ENCODE measurements around the gene F2.
A peak's percentile ranks its signal among the peaks of the same experiment; 100 is the strongest.
"Not testable (repeated sequence)": the region's sequence is repeated elsewhere in the genome, so short reads cannot be mapped to it uniquely, and the experiment has no call there.

Gene F2

DNA sequence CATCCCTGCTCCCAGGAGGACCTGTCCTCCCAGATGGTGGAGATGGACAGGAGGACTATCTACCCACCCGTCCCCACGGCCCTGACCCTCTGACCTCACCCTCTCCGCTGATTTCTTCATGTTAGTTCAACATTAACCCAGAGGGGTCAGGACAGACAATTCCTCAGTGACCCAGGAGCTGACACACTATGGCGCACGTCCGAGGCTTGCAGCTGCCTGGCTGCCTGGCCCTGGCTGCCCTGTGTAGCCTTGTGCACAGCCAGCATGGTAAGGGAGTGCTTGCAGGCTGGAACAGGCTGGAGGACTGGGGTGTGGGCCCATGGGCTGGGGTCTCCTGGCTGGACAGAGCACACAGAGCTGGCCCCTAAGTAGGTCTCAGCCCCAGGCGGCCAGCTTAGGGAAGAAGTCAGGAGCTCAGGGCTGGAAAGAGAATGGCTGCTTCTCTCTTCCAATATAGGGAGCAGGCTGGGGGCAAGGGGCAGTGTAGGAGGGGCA, at the start of gene F2:
F2 (plus strand) TSS at position 166 of the 495 bp plus-strand sequence; CDS start at position 189, 23 bp downstream.
- DNase-seq (ENCODE audit: low read depth): no peak

DNA sequence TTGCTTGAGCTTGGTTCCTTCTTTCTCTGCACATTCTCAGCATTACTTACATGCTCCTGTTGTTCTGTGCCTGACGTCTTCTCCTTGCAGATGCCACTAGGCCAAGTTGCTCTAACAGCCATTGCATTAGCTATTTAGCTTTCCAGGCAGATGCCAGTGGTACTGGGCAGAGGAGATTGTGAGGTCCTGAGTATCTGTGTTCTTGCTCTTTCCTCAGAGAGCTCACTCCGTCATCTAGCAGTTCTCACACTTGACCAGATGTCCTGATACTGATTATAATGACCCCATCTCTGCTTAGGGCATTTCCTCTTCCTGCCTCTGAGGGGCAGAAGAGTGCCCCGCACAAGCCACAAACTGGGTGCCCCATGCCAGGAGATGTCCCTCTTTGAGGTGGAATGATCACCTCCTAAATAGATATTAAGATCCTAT, 49.3 kb upstream of the F2 start:
- peak; percentile 34 for DNase-seq (ENCODE audit: low read depth)

DNA sequence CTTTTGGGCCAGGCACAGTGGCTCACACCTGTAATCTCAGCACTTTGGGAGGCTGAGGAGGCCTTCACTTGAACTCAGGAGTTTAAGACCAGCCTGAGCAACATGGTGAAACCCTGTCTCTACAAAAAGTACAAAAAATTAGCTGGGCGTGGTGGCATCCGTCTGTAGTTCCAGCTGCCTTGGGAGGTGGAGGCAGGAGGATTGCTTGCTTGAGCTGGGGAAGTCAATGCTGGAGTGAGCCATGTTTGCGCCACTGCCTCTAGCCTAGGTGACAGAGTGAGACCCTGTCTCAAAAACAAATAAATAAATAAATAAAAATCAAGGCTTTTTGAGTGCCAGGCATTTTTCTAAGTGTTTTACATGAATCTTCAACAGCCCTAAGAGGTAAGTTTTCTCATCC, 48.5 kb upstream of the F2 start:
- not testable (repeated sequence) for DNase-seq (ENCODE audit: low read depth)

DNA sequence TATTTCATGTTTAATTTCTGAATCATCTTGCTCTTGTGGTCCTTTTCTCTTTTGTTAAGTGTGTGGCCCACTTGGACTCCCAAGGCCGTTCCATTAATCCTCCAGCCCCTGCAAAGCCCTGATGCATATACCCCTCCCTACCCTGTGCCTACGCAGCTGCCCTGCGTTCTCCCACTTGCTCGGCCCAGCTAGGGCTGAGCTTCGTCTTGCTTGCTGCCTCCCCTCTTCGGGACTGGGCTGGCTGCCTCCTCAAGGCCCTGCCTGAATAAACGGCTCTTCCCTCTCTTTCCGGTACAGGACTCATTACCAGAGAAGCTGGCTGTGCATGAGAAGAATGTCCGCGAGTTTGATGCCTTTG, 47.1 kb upstream of the F2 start:
- DNase-seq (ENCODE audit: low read depth): no peak

DNA sequence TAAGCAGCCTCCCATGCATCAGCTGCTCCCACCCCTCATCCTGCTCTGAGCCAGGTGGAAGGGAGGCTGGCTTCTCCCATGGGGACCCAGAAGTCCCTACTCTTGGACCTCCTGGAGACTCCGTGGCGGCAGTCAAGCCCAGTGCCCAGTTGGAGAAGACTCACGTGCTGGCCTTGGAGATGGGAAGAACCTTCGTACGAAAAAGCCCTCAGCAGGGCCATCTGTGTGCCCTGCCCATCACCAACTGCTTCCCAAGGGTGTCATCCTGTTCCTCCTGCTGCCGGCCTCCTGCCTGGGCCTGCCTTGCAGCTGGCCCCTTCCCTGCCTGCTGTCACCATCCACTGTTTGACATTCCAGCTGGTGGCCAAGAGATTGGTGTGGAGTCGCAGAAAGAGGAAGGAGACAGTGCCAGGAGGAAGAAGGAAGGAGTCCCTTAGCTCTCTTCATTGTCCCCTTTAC, 46.6 kb upstream of the F2 start:
- no peak for DNase-seq (ENCODE audit: low read depth)

DNA sequence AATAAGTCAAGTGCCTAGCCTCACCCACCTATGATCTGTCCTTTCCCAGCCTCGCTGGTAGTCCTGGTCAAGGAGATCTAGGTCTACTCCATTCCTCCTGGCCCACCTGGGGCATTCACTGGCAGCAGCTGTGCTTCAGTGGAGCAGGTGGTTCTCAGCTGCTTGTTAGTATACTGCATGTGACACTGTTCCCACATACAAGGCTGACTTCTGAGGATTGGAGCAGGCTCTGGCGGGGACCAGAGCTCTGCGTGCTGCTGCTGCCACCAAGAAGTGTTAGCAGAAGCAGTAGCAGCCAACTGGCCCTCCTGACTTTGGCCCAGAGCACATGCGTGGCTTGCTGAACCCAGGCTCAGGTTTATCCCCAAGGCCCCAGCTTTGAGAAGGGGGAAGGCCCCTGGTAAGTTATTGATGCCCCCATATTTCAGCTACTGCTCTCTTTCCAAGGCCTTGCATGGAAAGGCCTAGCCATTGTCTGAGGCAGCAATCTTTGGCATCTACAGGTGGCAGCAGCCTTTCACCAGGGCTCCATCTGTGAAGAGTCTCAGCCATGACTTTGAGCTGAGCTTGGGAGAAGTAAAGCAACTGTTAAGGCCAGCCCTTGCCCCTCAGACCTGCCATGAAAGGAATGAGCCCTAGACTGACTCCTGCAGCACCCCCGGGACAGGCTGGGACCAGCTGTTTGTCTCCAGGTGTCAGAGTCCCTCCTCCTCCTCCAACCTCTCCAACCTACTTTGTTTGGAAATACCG, 45.1 kb upstream of the F2 start:
- no peak for DNase-seq (ENCODE audit: low read depth)

DNA sequence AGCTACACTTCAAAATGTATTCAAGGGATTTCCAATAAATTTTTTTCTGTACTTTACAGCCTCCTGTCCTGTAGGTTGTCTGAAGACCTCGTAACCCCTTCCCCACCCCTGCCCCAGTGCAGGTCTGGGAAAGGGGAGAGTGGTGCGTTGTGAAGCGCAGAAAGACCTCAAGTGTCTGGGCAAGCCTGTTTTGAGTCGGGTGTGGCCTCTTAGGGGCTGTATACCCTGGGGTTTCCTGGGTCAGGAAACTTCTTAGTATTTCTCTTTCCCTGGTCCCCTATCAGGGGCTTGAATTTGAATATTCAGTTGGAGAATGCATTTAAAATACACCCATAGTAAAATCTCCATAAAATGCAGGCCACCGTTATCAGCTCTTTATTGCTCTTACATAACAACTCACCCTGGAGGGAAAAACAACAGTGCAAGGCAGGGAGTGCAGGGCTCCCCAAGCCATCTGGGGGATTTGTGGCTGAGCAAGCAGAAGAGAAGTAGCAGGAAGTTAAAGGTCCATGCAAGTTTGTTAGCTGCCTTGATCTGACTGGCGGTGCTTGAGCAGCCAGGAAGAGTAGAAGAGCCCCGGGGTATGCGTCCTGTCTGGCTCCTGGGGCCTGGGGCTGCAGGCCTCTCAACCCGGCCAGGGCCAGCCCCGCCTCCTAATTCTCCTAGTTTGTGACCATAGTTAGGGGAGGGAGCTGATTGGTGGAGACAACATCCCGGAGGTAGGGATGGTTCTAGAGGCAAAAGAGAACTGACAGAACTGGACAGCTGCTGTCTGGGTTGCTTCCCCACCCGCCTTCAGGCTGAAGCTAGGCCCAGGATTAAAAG, 44.3 kb upstream of the F2 start:
- DNase-seq (ENCODE audit: low read depth): no peak

DNA sequence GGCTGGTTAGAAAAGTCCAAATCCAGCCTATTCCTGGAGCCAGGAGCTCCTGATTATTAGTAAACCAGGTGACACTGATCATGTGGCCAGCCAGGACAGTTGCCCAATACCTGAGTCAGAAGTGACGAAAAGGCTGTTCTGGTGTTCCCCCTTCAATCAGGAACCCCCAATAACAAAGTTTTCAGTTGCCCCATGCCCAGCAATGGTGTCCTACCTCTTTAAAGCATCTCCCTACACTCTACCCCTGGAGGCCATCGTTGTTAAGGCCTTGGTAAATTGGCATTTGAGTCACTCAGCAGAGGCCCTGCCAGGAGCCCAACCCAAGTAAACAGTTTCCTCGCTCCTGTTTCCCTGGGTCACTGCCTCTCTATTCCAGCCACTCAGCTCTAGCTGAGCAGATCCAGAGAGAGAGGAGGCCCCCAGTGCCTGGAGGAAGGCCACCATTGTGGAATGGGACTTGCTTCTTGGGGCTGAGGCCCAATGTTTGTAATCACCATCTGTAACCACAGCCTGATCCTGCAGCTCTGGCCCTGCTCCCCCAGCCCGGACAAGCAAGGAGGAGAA, 43.6 kb upstream of the F2 start:
- no peak for DNase-seq (ENCODE audit: low read depth)

DNA sequence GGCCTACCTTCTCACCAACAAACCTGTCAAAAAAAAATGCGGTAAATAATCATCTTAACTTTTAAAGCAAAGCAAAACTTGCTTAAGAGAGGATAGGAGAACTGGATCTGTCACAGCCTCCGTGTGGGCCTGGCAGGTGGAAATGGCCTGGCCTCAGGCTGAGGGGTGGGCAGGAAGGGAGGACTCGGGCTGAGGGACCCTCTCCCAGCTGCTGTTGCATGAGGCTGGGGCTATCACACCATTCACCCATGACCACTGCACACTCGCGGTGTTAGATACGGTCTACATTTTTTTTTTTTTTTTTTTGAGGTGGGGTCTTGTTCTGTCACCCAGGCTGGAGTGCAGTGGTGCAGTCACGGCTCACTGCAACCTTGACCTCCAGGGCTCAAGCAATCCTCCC, 43.1 kb upstream of the F2 start:
- DNase-seq (ENCODE audit: low read depth): no peak

DNA sequence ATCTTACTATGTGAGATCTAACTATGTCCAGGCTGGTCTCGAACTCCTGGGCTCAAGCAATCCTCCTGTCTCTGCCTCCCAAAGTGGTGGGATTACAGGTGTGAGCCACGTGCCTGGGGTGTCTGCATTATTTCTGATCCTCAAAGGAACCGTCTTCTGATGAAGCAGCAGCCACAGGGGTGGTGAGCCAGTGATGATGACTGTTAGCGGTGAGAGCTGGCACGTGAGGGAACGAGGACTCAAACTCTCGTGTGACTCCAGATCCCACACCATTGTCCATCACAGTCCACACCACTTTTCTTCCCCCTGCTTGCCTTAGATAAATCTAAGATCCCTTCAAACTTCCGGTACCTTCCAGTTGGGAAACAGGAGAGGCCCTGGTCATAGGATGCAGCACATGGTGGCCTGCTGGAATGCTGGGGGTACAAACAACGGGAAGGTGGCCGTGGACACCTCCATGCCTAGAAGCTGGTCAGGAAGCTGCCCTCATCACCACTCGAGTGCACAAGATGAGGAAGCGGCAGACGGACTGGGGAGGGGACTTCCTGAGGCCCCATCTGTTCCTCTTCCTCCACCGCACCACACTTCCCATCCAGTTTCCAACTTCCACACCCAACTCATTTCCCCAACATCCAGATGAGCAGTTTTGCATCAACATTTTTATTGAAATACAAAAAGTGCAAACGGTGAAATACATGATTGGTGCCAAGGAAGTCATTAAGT, 42.4 kb upstream of the F2 start:
- no peak for DNase-seq (ENCODE audit: low read depth)

DNA sequence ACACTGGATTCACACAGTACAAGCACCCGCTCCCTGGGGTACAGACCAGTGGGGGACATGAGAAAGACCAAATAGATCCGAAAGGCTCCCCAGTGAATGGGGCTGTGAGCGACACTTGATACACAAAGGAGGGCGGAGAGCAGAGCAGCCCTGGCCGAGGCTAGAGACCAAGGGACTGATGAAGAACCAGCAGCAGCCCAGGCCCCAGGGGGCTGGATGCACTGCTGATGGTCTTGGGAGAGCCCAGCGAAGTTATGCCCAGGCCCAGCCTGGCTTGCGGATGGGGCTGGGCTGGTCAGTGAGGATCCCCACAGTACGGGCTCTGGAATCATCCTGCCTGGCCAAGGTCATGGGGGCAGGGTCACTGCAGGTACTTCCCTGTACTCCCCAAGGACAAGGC, 41.8 kb upstream of the F2 start:
- no peak for DNase-seq (ENCODE audit: low read depth)

DNA sequence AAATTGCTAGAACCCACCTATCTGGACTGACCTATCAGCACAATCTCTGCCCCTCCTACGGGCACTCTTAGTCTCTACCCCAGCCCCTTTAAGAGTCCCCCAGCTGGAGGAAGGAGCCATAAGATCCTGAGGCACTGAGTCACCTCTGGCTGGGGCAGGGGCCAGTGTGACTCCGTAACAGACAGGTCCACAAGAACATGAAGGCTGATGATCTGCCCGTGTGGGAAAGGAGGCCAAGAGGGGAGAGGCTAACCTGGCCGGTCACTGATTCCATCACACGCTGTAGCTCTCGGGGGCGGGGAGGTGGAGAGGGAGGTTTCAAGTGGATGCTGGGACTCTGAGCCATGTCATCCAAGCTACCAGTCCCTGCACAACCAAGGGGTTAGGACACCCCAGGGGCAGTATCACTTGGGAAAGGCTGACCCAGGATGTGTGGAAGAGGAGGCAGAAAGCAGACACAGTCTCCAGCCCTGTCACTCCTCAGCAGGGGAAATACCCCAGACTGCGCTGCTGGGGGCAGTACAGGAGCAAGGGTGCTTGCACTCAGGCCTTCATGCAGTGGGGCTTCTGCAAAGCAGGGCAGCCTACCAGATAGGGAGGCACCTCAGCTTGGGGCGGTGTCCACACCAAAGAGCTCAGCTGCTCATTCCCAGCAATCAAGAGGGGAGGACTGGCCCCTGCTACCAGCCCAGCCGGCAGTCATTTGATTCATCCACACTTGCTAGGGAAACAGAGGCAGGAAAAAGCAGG, 40.8 kb upstream of the F2 start:
- no peak for DNase-seq (ENCODE audit: low read depth)

DNA sequence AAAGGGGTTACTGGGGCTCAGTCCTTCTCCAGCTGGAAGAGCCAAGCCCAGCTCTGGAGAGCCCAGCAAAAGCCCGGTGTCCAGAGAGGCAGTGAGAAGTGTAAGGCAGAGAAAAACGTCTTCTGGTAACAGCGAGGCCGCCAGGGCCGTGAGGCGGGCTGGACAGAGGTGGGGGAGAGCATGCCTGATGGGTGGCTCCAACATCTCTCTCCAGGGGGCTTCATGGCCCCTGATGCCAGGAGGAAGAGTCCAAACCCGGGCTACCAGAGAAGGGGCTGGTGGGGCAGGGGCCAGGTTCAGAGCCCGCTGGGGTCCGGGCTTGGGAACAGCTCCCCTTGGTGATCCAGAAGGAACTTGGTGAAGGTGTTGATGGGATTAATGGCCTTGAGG, 40.3 kb upstream of the F2 start:
- DNase-seq (ENCODE audit: low read depth): no peak

DNA sequence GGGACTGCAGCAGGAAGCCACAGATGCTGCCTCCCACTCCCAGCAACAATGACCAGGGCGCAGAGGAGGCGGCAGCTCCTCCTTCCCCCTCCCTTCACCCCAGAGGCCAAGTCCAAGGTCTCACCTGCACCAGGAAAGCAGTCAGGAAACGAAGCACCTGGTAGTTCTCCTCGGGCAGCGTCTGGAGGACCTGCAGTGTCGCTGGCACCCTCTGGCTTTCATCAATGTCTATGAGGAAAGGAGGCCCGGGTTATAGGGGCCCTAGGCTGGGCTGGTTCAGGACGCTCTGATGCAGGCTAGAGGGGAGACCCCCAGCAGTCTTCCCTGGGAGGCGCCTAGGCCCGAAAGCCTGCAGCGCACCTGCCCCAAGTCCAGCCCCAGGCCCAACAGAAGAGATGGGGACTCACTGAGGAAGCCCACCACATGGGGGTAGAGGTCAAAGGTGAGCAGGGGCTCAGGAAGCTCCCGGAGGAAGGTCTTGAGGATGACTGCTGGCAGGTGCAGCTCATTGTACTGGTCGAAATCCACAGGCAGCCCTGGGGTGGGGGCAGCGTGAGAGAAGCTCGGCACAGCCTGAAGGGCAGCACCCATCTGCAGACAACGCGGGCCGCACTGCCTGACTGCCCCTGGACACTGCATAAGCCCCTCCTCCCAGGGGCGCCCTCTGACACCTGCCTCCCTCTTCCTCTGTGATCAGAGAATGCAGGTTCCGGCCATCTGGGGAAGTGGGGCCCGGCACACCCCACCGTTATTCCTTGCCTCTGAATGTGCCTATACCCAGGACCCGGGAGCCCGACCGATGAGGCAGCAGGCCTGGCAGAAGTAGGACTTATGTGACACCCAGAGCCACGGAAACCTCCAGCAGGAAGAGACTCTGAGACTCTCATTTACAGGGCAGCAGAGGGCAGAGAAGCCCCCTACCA, 39.5 kb upstream of the F2 start:
- DNase-seq (ENCODE audit: low read depth): no peak

DNA sequence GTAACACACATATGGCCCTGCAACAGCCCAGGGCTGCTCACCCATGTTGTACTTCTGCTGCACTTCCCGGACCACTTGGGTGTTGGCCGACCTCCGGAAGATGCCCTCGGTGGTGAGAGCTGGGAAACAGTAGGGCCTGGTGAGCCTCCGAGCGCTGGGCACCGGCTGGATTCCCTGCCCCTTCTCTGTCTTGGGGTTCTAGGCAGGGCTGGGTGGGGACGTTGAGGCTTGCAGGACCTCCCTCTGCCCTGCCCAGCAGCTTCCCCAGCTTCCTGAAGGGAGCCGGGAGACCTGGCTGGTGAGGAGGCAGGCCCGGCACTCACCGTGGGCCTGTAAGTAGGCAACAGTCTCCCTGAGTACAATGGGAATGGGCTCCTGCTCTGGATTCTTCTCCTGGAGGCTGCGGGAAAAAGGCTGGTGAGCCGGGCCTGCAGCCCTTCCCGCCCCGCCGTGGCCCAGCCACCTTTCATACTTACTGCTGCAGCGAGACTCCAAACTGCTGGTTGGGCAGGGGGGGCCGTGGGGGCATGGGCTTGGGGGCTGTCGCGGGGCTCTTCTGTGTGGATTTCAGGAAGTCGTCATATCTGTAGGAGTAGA, 38.8 kb upstream of the F2 start:
- no peak for DNase-seq (ENCODE audit: low read depth)

DNA sequence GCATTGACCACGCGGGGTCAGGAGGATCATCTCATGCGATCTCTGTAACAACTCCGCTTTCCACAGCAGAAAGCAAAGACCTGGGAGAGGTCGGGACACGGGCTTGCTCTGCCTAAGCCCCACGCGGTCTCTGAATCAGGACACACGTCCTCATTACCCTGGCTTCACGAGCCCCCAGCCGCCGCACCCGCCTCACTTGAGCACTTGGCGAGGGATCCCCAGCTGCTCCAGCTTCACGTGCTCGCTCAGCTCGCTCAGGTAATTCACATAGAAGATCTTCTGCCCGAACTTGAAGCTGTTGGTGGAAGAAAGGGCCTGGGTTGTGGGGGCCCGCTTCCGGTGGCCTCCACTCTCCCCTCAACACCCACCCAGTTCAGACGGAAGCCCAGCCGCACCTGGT, 38.2 kb upstream of the F2 start:
- DNase-seq (ENCODE audit: low read depth): no peak

DNA sequence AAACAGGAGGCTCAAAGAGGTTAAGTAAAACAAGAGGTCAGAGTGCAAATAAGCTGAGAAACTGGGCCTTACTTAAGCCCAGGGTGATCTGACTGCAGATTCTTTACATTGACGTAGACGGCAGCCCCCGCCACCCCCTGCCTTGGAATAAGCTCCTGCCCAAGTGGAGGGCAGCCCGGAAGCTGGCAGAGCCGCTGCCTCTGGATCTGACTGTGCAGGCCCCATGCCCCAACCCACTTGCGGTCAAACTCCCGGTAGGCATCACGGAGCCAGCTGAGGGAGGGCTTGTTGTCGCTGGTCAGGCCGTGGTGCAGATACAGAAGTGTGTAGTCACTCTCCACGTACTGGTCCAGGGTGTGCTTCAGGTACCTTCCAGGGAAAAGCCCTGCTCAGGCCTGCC, 37.2 kb upstream of the F2 start:
- DNase-seq (ENCODE audit: low read depth): no peak

DNA sequence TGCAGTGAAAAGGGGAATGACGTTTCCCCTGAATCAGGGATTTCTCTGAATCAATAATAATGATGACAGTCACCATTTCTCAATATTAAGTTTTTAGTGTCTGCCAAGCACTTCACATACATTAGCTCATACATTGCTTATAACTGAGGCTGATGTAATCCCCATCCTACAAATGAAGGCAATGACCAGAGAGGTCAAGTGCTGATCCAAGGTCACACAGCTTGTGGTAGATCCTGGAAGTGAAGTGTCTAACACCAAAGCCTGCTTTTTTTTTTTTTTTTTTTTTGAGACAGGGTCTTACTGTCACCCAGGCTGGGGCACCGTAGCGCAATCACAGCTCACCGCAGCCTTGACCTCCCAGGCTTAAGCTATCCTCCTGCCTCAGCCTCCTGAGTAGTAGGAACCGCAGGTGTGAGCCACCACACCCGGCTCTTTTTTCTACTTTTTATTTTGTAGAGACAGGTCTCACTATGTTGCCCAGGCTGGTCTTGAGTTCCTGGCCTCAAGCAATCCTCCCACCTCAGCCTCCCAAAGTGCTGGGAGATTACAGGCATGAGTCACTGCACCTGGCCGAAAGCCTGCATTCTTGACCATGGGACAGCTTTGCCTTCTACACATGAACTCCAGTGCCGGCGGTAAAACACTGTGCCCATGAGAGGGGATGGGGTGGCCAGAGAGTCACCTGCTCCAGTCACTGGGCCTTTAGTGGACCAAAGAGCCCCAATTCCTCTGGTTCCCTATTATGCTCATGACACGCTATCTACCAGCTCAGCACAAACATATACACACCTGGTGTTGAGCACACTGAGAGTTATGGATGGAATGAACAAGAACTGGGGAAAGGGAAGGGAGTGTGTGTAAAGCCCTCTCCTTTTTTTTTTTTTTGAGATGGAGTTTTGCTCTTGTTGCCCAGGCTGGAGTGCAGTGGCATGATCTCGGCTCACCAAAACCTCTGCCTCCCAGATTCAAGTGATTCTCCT, 36.0 kb upstream of the F2 start:
- no peak for DNase-seq (ENCODE audit: low read depth)

DNA sequence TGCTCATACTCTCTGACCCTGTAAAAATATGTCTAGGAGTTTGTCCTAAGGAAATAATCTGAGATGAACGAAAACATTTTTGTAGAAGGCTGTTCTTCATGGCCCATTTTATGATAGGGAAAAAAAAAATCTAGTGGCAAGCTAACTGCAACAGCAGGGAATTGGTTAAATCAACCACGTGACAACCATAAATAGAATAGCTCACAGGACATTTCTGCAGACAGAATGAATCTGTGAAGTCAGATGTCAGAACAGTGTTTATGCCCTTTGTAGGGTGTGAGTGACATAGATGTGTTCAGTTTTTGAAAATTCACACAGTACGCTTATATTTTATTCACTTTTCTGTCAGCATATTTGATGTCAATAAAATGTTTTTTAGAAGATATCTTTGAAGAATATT, 34.6 kb upstream of the F2 start:
- no peak for DNase-seq (ENCODE audit: low read depth)

All from CMK (cell line).